Measurements from ENCODE around the gene ATP6V0B. TPM values are rescaled to one million over a fixed set of nuclear protein-coding genes. Genes with fewer than 3 reads are reported as not detected.

Gene ATP6V0B
- total and polyA plus RNA-seq, 10 of the 15 experiments (the other 5 are each of a cell fraction or from before 2014, with no cell fraction given) = 65.3 to 250 (median 144) TPM

- no peak for TF ChIP-seq SKIL (IDR thresholded peaks at IDR 0.05; ENCODE audit: low read depth, poor library complexity, severe bottlenecking)
- no peak for TF ChIP-seq HDGF (IDR thresholded peaks at IDR 0.05)
- TF ChIP-seq MEF2B (IDR thresholded peaks at IDR 0.05; ENCODE audit: partially characterized antibody, poor library complexity, severe bottlenecking) = no peak
- no peak for TF ChIP-seq SMAD5 (IDR thresholded peaks at IDR 0.05; ENCODE audit: low read depth)
These were observed 12.0 kb downstream of the ATP6V0B start (continued) for GRCh38 chr1:43986712-43987111.

GRCh38 chr1:43987159-43987902 is 12.6 kb downstream of the ATP6V0B start:
- no peak for FAIRE-seq
- Histone ChIP-seq H3K27me3 (replicated peaks in 1 of 2; ENCODE audit: control insufficient read depth in 2 of 2, insufficient read depth in 2 of 2, low read length in 1 of 2) (no peaks in the 10 kb centered on the region), H3K9ac (ENCODE audit: control insufficient read depth, insufficient read depth, low read length) (no peak overlapping the region), H4K20me1 (ENCODE audit: control insufficient read depth, insufficient read depth) (no peaks in the 10 kb centered on the region), H3K4me2 (ENCODE audit: control insufficient read depth, insufficient read depth) (no peak overlapping the region), H3K4me3 (no peak overlapping the region), H3K9me3 (replicated peaks; ENCODE audit: control insufficient read depth, insufficient read depth, low read length) (no peaks in the 10 kb centered on the region), H3K4me1 (ENCODE audit: control insufficient read depth, insufficient read depth, low read length) (peaks cover 9% of the 10 kb centered on the region), H3K79me2 (ENCODE audit: control insufficient read depth, insufficient read depth, low read length) (no peaks in the 10 kb centered on the region), H3K36me3 (ENCODE audit: control insufficient read depth in 2 of 2, insufficient read depth in 2 of 2, low read length in 1 of 2) (peaks cover 0 to 4% of the 10 kb centered on the region in 2 experiments; a peak in 3 of 4 replicates), H3K27ac (ENCODE audit: control insufficient read depth, insufficient read depth) (no peak overlapping the region), H2AFZ (ENCODE audit: control insufficient read depth, low read depth, low read length) (no peak overlapping the region)
- no peak for DNase-seq (ENCODE audit: low read depth, low spot score)
- POLR2A ChIA-PET = interaction anchor here (0.6 kb wide), 1 partner anchor 225 kb away, joined by 5 read pairs; no protein-coding TSS in a partner anchor
- CTCF ChIA-PET = interaction anchor here (1.7 kb wide), 1 partner anchor 60 kb away, joined by 4 read pairs; no protein-coding TSS in a partner anchor
- in situ Hi-C loops (cut with MboI) = no loop called here
- WGBS (ENCODE audit: insufficient coverage, insufficient replicate concordance, low lambda C conversion rate, missing lambda C conversion rate) = 93% methylated on average over 6 of the region's 6 CpGs
- RAD21 ChIA-PET (ENCODE audit: unreplicated experiment) = interaction anchor here (0.6 kb wide), 1 partner anchor 54 kb away, joined by 3 read pairs; no protein-coding TSS in a partner anchor
- ATAC-seq = no peak
- no peak for TF ChIP-seq POLR2AphosphoS5 (IDR thresholded peaks at IDR 0.05; ENCODE audit: low read length)
- TF ChIP-seq HCFC1 (IDR thresholded peaks at IDR 0.05; ENCODE audit: low read length) = no peak
- no peak for TF ChIP-seq IRF4 (IDR thresholded peaks at IDR 0.05; ENCODE audit: low read depth, low read length)
- no peak for TF ChIP-seq POLR2A (IDR thresholded peaks at IDR 0.05; ENCODE audit: low read depth, low read length)
- TF ChIP-seq ZBED1 (IDR thresholded peaks at IDR 0.05; ENCODE audit: borderline replicate concordance) = no peak
- intact Hi-C loops (cut with micrococcal nuclease; ENCODE audit: unreplicated experiment) = no loop called here
- BruUV-seq (replicated peaks) = no TSS peak
- SMC1A ChIA-PET (ENCODE audit: uncharacterized antibody, unreplicated experiment) = interaction anchor here (1.4 kb wide), 1 partner anchor 224 kb away, joined by 3 read pairs; no protein-coding TSS in a partner anchor

All from GM12878 (cell line).